ENCODE measurements around the gene TES.
"Not testable (repeated sequence)": the region's sequence is repeated elsewhere in the genome, so short reads cannot be mapped to it uniquely, and the experiment has no call there.

TES gene

GRCh38 chr7:116224492-116225098 lies 14.3 kb downstream of the TES start:
- DNase-seq = no peak

- no peak for DNase-seq
Measured at GRCh38 chr7:116225860-116226259, 15.5 kb downstream of the TES start.

DNA sequence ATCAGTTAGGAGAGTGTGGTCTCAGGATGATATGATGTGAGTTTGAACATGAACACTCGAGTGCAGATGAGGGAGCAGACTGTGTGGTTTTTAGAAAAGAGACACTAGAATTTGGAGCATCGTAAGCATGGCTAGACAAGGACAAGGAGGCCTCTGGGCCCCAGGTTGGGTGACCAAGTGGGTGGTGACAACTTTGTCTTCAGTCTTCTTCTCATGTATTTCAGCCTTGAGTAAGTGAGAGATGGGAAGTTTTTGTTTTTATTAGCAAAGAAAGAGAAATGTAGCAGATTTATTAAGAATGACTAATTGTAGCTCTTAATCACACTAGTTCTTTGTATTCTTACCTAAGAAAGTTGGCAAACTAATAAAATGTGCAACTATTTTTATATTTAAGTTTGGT lies 16.3 kb downstream of the TES start:
- no peak for DNase-seq

DNA sequence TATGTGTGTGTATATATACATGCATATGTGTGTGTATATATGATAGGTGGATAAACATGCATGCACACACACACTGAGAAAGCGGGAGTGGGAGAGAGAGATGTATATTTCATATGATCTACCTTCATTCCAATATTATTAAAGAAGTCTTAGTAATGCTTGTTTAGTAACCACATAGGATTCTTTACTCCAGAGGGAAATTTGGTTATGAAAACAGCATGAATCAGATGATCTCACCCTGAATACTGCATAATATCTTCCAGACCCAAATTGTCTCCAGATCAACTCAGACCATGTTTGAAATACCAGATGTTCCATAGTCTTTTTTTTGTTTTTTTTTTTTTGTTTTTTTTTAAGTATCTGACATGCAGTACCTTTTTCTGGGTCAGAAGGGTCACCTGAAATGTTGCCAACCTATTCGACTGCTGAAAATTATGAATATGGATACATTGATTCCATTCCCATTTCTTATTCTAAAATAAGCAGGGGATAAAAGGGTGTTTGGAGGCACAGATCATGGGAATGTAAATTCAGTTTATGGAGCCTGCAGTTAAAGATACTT lies 17.4 kb downstream of the TES start:
- no peak for DNase-seq

- no peak for DNase-seq
Measured at GRCh38 chr7:116228241-116228640, 17.9 kb downstream of the TES start.

DNA sequence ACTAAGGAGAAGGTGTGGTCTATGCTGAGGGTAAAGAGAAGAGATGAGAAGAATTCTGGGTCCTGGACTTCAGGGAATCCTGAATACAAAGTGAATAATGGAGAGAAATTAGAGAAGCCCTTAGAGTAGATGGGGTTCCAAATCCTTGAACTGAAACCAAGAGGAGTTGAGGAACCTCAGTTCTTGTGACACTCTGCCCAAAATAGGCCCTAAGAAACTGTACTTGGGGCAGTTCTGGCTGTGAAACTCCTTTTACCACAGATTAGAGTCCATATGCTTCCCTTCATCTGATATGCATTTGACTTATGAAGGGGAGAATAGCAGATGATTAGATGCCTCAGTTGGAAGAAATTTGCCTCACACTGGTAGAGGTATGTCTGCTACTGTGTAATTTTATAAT lies 19.0 kb downstream of the TES start:
- DNase-seq = no peak

DNA sequence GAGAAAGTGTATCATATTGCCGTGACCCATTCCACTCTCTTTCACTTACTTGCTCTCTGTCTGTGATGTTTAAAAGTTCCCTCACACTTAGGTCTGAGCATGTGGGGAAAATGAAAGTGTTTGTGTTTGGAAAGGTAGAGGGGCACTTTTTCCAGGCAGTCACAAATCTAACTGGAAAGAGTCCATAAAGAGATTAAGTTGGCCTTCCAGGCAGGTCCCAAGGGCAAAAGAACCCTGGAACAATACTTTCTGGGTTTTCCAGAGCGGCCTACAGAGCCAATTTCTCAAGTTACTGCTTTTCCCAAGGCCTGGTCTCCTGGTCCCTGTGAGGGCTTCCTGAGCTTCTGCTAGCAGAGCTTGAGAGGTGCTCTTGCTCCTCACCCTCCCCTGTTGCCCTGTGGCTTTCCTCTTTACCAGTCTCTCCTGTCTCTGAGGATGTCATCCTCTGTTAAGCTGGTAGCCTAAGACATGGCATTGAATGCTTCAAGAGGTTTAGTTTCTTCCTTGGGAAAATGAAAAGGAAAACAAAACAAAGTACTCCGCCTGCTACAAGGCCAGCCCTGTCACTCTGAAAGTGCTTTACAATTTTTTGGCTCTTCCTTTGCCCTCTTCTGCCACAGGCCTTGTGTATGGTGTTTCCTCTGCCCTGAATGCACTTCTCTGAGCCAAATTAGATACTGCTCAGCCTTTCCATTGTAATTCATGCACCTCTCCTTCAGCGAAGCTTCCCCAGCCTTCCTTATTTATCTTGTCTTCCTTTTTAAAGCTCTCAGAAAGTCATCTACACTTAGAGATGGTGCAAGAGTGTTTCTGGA lies 20.1 kb downstream of the TES start:
- no peak for DNase-seq

DNA sequence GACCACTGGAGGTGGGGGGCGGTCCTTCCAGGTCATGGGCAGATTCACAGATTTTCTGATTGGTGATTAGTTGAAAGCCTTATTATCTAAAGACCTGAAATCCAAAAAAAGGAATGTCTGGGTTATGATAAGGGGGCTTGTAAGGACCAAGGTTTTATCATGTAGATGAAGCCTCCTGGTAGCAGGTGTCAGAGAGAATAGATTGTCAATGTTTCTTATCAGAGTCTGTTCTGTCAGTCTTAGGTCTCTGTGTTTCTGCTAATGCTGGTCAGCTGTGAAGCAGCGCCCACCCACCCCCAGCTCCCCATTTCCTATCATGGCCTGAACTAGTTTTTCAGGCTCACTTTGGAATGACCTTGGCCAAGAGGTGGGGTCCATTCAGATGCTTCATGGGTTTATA lies 21.2 kb downstream of the TES start:
- no peak for DNase-seq

DNA sequence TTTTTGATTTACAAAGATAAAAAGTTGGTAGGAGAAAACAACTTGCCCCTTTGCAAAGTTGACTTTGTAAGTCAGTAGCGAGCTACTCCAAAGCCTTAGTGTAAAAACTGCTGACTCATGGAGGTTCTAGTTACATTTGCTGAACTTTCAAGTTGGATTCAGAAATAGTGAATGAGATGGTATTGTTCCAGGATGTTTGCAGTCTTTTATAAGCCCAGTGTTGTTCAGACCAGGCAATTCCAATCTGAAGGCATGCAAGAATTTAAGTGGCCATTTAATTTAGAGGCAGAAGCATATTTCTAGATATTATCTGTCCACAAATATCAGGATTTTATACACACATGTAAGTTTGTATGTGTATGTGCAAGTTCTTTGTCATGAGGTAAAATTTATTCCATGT lies 21.6 kb downstream of the TES start:
- DNase-seq = peak; percentile 45

- DNase-seq = no peak
Measured at GRCh38 chr7:116232350-116232749, 22.0 kb downstream of the TES start.

- no peak for DNase-seq
Measured at GRCh38 chr7:116232920-116233319, 22.6 kb downstream of the TES start.

DNA sequence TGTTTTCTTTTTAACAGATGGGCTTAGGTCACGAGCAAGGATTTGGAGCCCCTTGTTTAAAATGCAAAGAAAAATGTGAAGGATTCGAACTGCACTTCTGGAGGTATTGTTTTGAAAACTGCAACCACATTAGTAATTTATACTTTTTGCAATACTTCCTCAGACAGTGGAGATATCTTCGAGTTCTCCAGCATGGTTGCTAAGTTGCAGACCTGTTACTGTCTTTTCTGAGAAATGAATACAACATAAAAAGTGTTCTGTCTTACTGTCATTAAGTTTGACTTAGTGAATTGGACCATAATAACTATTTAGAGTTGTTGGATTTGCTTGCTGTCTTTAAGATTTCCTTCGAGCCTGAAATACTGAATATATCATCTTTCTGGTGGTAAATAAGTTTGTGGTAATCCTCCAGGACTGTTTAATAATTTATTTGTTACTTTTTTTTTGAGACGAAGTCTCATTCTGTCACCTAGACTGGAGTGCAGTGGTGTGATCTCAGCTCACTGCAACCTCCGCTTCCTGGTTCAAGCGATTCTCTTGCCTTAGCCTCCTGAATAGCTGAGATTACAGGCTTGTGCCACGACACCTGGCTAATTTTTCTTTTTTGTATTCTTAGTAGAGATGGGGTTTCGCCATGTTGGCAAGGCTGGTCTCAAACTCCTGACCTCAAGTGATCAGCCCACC lies 24.3 kb downstream of the TES start:
- DNase-seq = no peak

DNA sequence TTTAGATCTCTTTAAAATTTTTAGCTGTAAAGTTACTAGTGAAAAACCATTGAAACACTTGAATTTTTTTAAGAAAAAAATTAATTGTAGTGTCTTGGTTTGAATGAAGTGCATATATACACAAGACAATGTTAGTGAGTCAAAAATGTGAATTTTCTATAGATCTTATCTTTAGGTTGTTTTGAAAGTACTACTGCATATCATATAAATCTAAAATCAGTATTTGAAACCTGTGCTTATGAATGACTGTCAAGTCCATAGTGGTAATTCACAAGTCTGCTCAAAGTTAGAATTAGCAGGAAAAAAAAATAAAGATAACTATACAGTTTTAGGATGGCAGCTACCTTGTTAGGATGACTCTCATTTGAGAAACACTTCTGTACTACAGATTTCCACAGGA lies 25.0 kb downstream of the TES start:
- DNase-seq = no peak

- DNase-seq = peak; percentile 78
Measured at GRCh38 chr7:116236020-116236630, 25.8 kb downstream of the TES start.

DNA sequence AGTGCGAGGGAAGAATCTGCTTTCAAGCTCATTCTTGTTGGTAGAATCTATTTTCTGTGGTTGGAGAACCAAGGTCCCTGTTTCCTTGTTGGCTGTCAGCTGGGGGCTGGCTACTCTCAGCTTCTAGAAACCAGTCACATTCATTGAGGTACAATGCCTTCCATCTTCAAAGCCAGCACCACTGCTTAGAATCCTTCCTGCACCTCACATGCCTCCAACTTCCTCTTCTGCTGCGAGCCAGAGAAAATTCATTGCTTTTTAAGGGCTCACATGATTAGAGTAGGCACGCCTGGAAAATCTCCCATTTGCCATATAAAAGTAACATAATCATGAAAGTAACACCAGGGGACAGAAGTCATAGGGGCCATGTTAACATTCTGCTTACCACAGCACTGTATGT lies 28.7 kb downstream of the TES start:
- no peak for DNase-seq

DNA sequence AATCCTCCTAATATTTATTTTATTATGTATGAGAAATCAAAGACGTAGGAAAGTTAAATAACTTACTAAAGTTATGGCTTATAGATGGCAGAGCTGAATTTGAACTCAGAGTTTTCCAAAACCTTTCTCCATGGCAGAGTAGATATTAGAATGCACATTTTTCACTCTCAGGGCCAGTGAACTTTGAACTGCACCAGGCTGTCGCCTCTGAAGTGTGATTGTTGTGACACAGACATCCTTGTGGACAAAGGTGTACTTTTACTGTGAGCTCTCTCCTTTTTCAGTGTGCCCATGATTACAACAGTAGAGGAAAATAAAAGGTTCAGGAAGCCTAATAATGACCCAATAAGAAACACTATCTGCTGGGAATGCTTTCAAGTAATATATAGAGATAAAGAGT lies 29.1 kb downstream of the TES start:
- DNase-seq = no peak

- DNase-seq = no peak
Measured at GRCh38 chr7:116240024-116240668, 29.8 kb downstream of the TES start.

DNA sequence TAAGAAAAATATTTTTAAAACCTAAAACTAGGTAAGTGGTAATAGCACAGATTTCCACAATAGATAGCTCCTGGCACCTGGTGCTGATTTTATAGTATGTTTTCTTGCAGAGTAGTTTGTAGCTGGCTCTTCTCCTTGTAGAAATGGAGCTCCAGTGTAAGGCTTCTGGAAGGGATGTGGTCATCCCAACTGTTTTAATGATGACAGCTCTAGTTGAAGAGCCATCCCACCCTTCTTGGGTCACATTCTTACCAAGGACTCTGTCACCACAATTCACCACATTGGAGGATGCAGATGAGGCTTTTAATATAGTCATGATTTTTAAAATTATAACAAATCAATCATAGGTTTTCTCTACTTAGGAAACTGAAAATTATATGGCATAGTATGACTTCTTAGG lies 31.0 kb downstream of the TES start:
- DNase-seq = no peak

- no peak for DNase-seq
Measured at GRCh38 chr7:116242178-116242577, 31.8 kb downstream of the TES start.

- no peak for DNase-seq
Measured at GRCh38 chr7:116242759-116243158, 32.4 kb downstream of the TES start.

DNA sequence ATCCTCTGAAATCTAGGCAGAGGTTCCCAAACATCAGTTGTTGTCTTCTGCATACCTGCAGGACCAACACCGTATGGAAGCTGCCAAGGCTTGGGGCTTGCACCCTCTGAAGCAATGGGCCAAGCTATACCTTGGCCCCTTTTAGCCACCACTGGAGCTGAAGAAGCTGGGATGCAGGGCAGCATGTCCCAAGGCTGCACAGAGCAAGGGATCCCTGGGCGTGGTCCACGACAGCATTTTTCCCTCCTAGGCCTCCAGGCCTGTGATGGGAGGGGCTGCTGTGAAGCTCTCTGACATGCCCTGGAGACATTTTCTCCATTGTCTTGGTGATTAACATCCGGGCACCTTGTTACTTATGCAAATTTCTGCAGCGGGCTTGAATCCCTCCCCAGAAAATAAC lies 34.5 kb downstream of the TES start:
- not testable (repeated sequence) for DNase-seq

- no peak for DNase-seq
Measured at GRCh38 chr7:116246357-116246756, 36.0 kb downstream of the TES start.

Data from DMS53 (cell line).